ENCODE measurements around the gene APBB1IP.

Gene APBB1IP

GRCh38 chr10:26507441-26507840 is 69.3 kb downstream of the APBB1IP start:
- no peak for DNase-seq (ENCODE audit: low read depth in 2 of 2)

- no peak for DNase-seq (ENCODE audit: low read depth in 2 of 2)
These were observed 69.9 kb downstream of the APBB1IP start for GRCh38 chr10:26508016-26508415.

- no peak for DNase-seq (ENCODE audit: low read depth in 2 of 2)
These were observed 71.2 kb downstream of the APBB1IP start for GRCh38 chr10:26509307-26509706.

GRCh38 chr10:26513101-26513500 is 75.0 kb downstream of the APBB1IP start:
- no peak for DNase-seq (ENCODE audit: low read depth in 2 of 2)

GRCh38 chr10:26516540-26517101 is 78.5 kb downstream of the APBB1IP start:
- no peak for DNase-seq (ENCODE audit: low read depth in 2 of 2)

- no peak for DNase-seq (ENCODE audit: low read depth in 2 of 2)
These were observed 79.2 kb downstream of the APBB1IP start for GRCh38 chr10:26517141-26517867.

GRCh38 chr10:26519803-26520202 is 81.7 kb downstream of the APBB1IP start:
- no peak for DNase-seq (ENCODE audit: low read depth in 2 of 2)

GRCh38 chr10:26520575-26520974 is 82.4 kb downstream of the APBB1IP start:
- DNase-seq (ENCODE audit: low read depth in 2 of 2), result no peak

GRCh38 chr10:26524161-26524896 is 86.2 kb downstream of the APBB1IP start:
- no peak for DNase-seq (ENCODE audit: low read depth in 2 of 2)

GRCh38 chr10:26525586-26525985 is 87.4 kb downstream of the APBB1IP start:
- DNase-seq (ENCODE audit: low read depth in 2 of 2), result no peak

GRCh38 chr10:26527018-26527417 is 88.9 kb downstream of the APBB1IP start:
- no peak for DNase-seq (ENCODE audit: low read depth in 2 of 2)

- DNase-seq (ENCODE audit: low read depth in 2 of 2), result no peak
These were observed 89.9 kb downstream of the APBB1IP start for GRCh38 chr10:26528048-26528447.

- no peak for DNase-seq (ENCODE audit: low read depth in 2 of 2)
These were observed 90.7 kb downstream of the APBB1IP start for GRCh38 chr10:26528715-26529393.

GRCh38 chr10:26534384-26534783 is 96.2 kb downstream of the APBB1IP start:
- no peak for DNase-seq (ENCODE audit: low read depth in 2 of 2)

- DNase-seq (ENCODE audit: low read depth in 2 of 2), result no peak
These were observed 102.5 kb downstream of the APBB1IP start for GRCh38 chr10:26540601-26541000.

GRCh38 chr10:26543567-26544306 is 105.6 kb downstream of the APBB1IP start:
- DNase-seq (ENCODE audit: low read depth in 2 of 2), result no peak

GRCh38 chr10:26544932-26545331 is 106.8 kb downstream of the APBB1IP start:
- no peak for DNase-seq (ENCODE audit: low read depth in 2 of 2)

- no peak for DNase-seq (ENCODE audit: low read depth in 2 of 2)
These were observed 112.8 kb downstream of the APBB1IP start for GRCh38 chr10:26550774-26551526.

GRCh38 chr10:26554246-26554645 is 116.1 kb downstream of the APBB1IP start:
- no peak for DNase-seq (ENCODE audit: low read depth in 2 of 2)

GRCh38 chr10:26555719-26556368 is 117.7 kb downstream of the APBB1IP start:
- no peak for DNase-seq (ENCODE audit: low read depth in 2 of 2)

All from stimulated activated CD8-positive, alpha-beta memory T cell treated with anti-CD3 and anti-CD28 coated beads, Interleukin-2, amount 100 ng/mL, for 1 hour (primary cell).